MV-4-11 (cell line): Measurements from ENCODE around the gene MCRIP1.

ENCODE experiments used
- DNase-seq: peaks from one replicate; lab custom pipeline; 2025; lab: John Stamatoyannopoulos, UW

Gene MCRIP1

GRCh38 chr17:81803728-81804558 is 29.1 kb downstream of the MCRIP1 start, which contains the start of gene GCGR:
GCGR (plus strand) TSS chr17:81804150; CDS start chr17:81809019, 4,869 bp downstream.
- no peak for DNase-seq

- no peak for DNase-seq
Measured at GRCh38 chr17:81802856-81803643, 30.0 kb downstream of the MCRIP1 start.

GRCh38 chr17:81802048-81802758 is 30.9 kb downstream of the MCRIP1 start:
- DNase-seq: no peak

- DNase-seq: no peak
Measured at GRCh38 chr17:81801327-81801726, 31.8 kb downstream of the MCRIP1 start.

- peak; percentile 64 for DNase-seq
Measured at GRCh38 chr17:81794509-81794908, 38.6 kb downstream of the MCRIP1 start.

GRCh38 chr17:81794074-81794476 is 39.0 kb downstream of the MCRIP1 start:
- no peak for DNase-seq

- no peak for DNase-seq
Measured at GRCh38 chr17:81792675-81793615, 40.1 kb downstream of the MCRIP1 start.
